ENCODE data around the gene CLDN4. TPM values are rescaled to one million over a fixed set of nuclear protein-coding genes. Genes with fewer than 3 reads are reported as not detected.

Gene CLDN4
- total RNA-seq, 1 experiment from 2014 or later: 0.11 TPM

DNA sequence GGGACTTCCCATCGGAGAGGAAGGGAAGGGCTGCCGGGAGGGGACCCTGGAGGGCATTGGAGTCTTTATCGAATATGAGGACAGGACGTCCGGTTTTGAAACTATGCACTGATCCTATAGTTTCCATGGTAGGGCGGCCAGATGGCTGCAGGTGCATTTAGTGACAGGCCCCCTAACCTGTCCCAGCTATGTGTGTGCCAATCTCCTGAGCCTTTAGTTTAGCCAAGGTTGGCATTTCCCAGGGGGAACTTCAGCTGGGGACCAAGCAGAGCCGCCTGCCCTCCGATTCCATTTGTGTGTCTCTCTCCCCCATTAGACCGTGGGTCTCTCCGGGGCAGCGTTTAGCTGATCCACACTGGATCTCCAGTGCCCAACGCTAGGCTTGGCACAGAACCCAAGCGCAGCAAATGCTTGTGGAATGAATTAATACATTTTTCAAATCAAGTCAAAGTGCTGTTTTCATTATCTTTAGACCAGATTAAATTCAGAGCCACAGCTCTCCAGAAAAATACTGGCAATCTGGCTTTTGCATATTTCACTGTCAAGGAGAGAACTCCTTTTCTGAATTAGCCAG, 50.0 kb downstream of the CLDN4 start:
- no peaks in the 10 kb centered on the region for H3K36me3 ChIP-seq (ENCODE audit: insufficient read depth, low read length, poor library complexity, severe bottlenecking)
- TF ChIP-seq, protein P1, sequence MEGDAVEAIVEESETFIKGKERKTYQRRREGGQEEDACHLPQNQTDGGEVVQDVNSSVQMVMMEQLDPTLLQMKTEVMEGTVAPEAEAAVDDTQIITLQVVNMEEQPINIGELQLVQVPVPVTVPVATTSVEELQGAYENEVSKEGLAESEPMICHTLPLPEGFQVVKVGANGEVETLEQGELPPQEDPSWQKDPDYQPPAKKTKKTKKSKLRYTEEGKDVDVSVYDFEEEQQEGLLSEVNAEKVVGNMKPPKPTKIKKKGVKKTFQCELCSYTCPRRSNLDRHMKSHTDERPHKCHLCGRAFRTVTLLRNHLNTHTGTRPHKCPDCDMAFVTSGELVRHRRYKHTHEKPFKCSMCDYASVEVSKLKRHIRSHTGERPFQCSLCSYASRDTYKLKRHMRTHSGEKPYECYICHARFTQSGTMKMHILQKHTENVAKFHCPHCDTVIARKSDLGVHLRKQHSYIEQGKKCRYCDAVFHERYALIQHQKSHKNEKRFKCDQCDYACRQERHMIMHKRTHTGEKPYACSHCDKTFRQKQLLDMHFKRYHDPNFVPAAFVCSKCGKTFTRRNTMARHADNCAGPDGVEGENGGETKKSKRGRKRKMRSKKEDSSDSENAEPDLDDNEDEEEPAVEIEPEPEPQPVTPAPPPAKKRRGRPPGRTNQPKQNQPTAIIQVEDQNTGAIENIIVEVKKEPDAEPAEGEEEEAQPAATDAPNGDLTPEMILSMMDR (conservative IDR thresholded peaks at IDR 0.05; ENCODE audit: low read depth, low read length): no peak
- no peak for TF ChIP-seq EZH2 (IDR thresholded peaks at IDR 0.05; ENCODE audit: borderline replicate concordance, low read depth, low read length, poor library complexity, severe bottlenecking)
- BruUV-seq (replicated peaks): no TSS peak
- intact Hi-C loops (cut with micrococcal nuclease; ENCODE audit: unreplicated experiment): no loop called here
- H3K4me3 ChIP-seq (ENCODE audit: low read depth, low read length, poor library complexity, severe bottlenecking): no peak overlapping the region
- ChIA-PET POLR2A (ENCODE audit: low non-redundant PET) (no interaction called here), CTCF (no interaction called here)
- no peak for DNase-seq (ENCODE audit: low spot score)
- no peak overlapping the region for H3K27ac ChIP-seq (ENCODE audit: low read depth, low read length, poor library complexity, severe bottlenecking)
- H3K4me1 ChIP-seq (ENCODE audit: insufficient read depth, low read length, poor library complexity, severe bottlenecking): no peaks in the 10 kb centered on the region
- peaks cover 16% of the 10 kb centered on the region for H3K27me3 ChIP-seq (replicated peaks; ENCODE audit: insufficient read depth, low read depth, low read length, poor library complexity)
- no peaks in the 10 kb centered on the region for H3K9me3 ChIP-seq (ENCODE audit: low read depth, low read length, poor library complexity, severe bottlenecking)

DNA sequence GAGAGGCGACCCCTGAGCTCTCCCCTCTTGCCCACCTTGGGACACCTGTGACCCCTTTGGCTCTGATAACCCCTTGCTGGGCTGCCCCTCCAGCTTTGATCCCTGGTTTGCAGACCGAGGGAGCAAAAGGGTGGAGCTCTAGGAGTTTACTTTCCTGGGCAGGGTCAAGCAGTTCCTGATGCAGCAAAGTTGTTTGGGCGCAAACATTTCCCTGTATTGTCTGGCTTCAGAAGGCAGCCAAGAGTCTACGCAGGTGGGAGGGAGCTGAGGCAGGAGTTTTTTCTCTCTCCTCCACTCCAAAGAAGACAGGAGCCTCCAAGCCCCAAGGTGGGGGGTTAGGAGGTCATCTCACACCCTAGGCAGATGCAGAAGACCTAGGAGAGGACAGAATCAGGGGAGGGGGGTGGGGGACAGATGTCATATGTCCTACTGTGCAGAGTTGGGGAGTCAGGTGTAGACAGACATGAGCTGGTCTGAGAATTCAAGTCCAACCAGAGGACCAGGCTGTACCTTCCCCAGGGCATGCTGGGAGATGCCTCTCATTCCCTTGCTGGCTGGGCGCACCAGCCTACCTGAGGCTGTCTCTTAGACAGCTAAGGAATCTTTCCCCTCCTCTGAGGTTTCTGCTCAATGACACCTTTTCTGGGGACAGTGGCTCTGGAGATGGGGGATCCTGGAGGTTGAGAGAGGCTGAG, 50.7 kb downstream of the CLDN4 start:
- no TSS peak for BruUV-seq (replicated peaks)
- ChIA-PET POLR2A (ENCODE audit: low non-redundant PET) (no interaction called here), CTCF (no interaction called here)
- TF ChIP-seq, protein P1 (conservative IDR thresholded peaks at IDR 0.05; ENCODE audit: low read depth, low read length): no peak
- TF ChIP-seq EZH2 (IDR thresholded peaks at IDR 0.05; ENCODE audit: borderline replicate concordance, low read depth, low read length, poor library complexity, severe bottlenecking): no peak
- Histone ChIP-seq H3K4me3 (ENCODE audit: low read depth, low read length, poor library complexity, severe bottlenecking) (no peak overlapping the region), H3K36me3 (ENCODE audit: insufficient read depth, low read length, poor library complexity, severe bottlenecking) (no peaks in the 10 kb centered on the region), H3K4me1 (ENCODE audit: insufficient read depth, low read length, poor library complexity, severe bottlenecking) (no peaks in the 10 kb centered on the region), H3K27me3 (replicated peaks; ENCODE audit: insufficient read depth, low read depth, low read length, poor library complexity) (peaks cover 16% of the 10 kb centered on the region), H3K27ac (ENCODE audit: low read depth, low read length, poor library complexity, severe bottlenecking) (no peak overlapping the region), H3K9me3 (ENCODE audit: low read depth, low read length, poor library complexity, severe bottlenecking) (no peaks in the 10 kb centered on the region)
- intact Hi-C loops (cut with micrococcal nuclease; ENCODE audit: unreplicated experiment): no loop called here
- DNase-seq (ENCODE audit: low spot score): no peak

DNA sequence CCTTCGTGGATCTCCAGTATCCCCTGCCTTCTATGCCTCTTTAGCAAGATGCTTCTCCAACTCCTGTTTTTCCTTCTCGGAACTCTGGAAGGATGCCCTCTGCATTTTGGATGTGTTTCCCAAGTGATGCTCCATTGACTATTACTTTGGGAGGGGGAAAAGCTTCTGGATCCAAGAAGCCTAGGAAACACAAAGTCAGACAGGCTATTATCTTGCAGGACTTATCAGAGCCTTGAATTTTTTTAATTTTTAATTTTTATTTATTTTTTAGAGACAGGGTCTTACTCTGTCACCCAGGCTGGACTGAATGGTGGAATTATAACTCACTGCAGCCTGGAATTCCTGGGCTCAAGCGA, 51.2 kb downstream of the CLDN4 start:
- Histone ChIP-seq H3K27ac (ENCODE audit: low read depth, low read length, poor library complexity, severe bottlenecking) (no peak overlapping the region), H3K4me1 (ENCODE audit: insufficient read depth, low read length, poor library complexity, severe bottlenecking) (no peaks in the 10 kb centered on the region), H3K36me3 (ENCODE audit: insufficient read depth, low read length, poor library complexity, severe bottlenecking) (no peaks in the 10 kb centered on the region), H3K9me3 (ENCODE audit: low read depth, low read length, poor library complexity, severe bottlenecking) (no peaks in the 10 kb centered on the region), H3K4me3 (ENCODE audit: low read depth, low read length, poor library complexity, severe bottlenecking) (no peak overlapping the region), H3K27me3 (replicated peaks; ENCODE audit: insufficient read depth, low read depth, low read length, poor library complexity) (peaks cover 16% of the 10 kb centered on the region)
- CTCF ChIA-PET: no interaction called here
- intact Hi-C loops (cut with micrococcal nuclease; ENCODE audit: unreplicated experiment): no loop called here
- TF ChIP-seq EZH2 (IDR thresholded peaks at IDR 0.05; ENCODE audit: borderline replicate concordance, low read depth, low read length, poor library complexity, severe bottlenecking): no peak
- POLR2A ChIA-PET (ENCODE audit: low non-redundant PET): no interaction called here
- no TSS peak for BruUV-seq (replicated peaks)
- DNase-seq (ENCODE audit: low spot score): no peak

Other genes with a start within 250 kb of the CLDN4 start
- gene MLXIPL, start 206.5 kb upstream of the CLDN4 start, total RNA-seq (2021): 17.4 and 20.6 TPM in 2 replicates
- 8.7 and 10.1 TPM in 2 replicates for gene VPS37D, start 163.2 kb upstream of the CLDN4 start, total RNA-seq (2021)
- 11.1 and 11.8 TPM in 2 replicates for gene DNAJC30, start 147.5 kb upstream of the CLDN4 start, total RNA-seq (2021)
- gene BUD23, start 147.4 kb upstream of the CLDN4 start, total RNA-seq (2021): 133 and 138 TPM in 2 replicates
- gene STX1A, start 111.3 kb upstream of the CLDN4 start, total RNA-seq (2021): 37.8 and 47.1 TPM in 2 replicates
- 20.7 and 22.9 TPM in 2 replicates for gene ABHD11, start 92.2 kb upstream of the CLDN4 start, total RNA-seq (2021)
- gene CLDN3, start 60.7 kb upstream of the CLDN4 start, total RNA-seq (2021): not detected in 2 replicates
- gene METTL27, start 11.5 kb downstream of the CLDN4 start, total RNA-seq (2021): 0.85 TPM in 1 of 2 replicates, not detected in the other
- not detected in 2 replicates for gene TMEM270, start 30.2 kb downstream of the CLDN4 start, total RNA-seq (2021)
- gene ELN, start 197.2 kb downstream of the CLDN4 start, total RNA-seq (2021): 47.6 and 65.9 TPM in 2 replicates

Measured in A673 (cell line).